Prostate gland (tissue), 2 donors: Measurements from ENCODE around the gene QARS1.

Source experiments
- CTCF ChIP-seq, 4 experiments: fragments of 200-600 bp in 2 of 4; fragments of 450-650 bp in 2 of 4; sonication (generic) in 2 of 4; IDR thresholded peaks; 1 replicate in 3 of 4; 2 replicates in 1 of 4; pipeline ENCODE4 v1.5.1; 2016 to 2019; ENCODE audit warnings: antibody characterized with exemption in 4 of 4, mild to moderate bottlenecking in 2 of 4, moderate library complexity in 2 of 4
- POLR2A ChIP-seq: fragments of 450-650 bp; IDR thresholded peaks from one replicate; pipeline ENCODE4 v1.6.1; 2016; ENCODE audit warnings: antibody characterized with exemption, mild to moderate bottlenecking
- POLR2AphosphoS5 ChIP-seq: sonication (generic); formaldehyde crosslinking; IDR thresholded peaks from one replicate; pipeline ENCODE4 v1.6.1; 2017; ENCODE audit warnings: antibody characterized with exemption

- TF ChIP-seq CTCF (IDR thresholded peaks at IDR 0.05), result no peak
- no peak for TF ChIP-seq POLR2A
- no peak for TF ChIP-seq POLR2AphosphoS5
Observed at GRCh38 chr3:49108346-49108745, 3.8 kb upstream of the QARS1 start.
